ENCODE results near the gene NRG2.

The NRG2 gene

DNA sequence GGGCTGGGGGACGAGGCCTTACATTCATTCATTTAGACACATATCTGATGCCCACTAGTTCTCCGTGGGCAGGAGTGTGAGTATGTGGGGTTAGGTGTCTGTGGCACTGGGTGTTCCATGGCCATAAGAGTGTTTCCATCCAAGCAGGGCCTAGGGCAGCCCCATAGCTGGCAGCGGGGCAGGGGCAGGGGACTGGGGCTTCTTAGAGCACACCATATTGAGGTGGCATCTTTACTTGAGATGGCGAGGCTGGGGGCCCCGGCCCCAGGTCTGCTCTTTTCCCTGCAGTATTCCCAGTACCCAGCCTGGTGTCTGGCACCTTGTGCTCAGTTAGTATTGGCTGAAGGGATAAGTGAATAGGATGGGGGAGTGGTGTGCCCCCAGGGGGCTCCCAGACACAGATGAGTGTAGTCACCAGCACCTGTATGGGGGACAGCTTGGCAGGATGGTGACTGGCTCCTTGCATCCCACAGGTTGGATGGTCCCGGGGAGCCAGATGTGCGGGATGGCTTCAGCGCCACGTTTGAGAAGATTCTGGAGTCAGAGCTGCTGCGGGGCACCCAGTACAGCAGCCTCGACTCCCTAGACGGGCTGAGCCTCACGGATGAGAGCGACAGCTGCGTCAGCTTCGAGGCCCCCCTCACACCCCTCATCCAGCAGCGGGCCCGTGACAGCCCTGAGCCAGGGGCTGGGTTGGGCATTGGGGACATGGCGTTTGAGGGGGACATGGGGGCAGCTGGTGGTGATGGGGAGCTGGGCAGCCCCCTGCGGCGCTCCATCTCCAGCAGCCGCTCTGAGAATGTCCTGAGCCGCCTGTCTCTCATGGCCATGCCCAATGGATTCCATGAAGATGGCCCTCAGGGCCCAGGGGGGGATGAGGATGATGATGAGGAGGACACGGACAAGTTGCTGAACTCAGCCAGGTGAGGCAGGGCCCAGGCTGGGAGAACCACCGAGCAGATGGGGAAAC is 230.0 kb downstream of the NRG2 start:
- TF ChIP-seq, protein P1, sequence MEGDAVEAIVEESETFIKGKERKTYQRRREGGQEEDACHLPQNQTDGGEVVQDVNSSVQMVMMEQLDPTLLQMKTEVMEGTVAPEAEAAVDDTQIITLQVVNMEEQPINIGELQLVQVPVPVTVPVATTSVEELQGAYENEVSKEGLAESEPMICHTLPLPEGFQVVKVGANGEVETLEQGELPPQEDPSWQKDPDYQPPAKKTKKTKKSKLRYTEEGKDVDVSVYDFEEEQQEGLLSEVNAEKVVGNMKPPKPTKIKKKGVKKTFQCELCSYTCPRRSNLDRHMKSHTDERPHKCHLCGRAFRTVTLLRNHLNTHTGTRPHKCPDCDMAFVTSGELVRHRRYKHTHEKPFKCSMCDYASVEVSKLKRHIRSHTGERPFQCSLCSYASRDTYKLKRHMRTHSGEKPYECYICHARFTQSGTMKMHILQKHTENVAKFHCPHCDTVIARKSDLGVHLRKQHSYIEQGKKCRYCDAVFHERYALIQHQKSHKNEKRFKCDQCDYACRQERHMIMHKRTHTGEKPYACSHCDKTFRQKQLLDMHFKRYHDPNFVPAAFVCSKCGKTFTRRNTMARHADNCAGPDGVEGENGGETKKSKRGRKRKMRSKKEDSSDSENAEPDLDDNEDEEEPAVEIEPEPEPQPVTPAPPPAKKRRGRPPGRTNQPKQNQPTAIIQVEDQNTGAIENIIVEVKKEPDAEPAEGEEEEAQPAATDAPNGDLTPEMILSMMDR (IDR thresholded peaks at IDR 0.05; ENCODE audit: borderline replicate concordance, control extremely low read depth, extremely low read depth, insufficient read depth, missing control alignments): no peak
- in situ Hi-C loops (cut with MboI; ENCODE audit: low sequenced_read_pairs, unreplicated experiment): no loop called here
- DNase-seq (ENCODE audit: low spot score): no peak

DNA sequence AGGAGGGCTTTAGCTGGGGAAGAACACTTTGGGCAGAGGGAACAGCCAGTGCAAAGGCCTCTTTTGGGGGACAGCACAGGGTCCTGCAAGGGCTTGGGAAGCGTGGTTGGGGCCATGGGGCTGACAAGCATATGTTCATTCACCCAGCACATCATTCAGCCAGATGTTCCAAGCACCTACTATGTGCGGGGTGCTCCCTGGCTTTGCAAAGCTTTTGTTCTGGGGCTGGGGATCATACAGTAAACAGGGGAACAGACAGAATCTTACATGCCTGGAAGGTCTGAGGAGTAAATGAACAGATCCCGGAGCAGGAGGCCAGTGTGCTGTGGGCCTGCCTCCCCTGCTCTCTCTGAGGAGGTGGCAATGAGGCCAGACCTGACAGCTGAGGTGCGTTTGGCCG is 230.8 kb downstream of the NRG2 start:
- DNase-seq (ENCODE audit: low spot score): no peak
- in situ Hi-C loops (cut with MboI; ENCODE audit: low sequenced_read_pairs, unreplicated experiment): no loop called here
- TF ChIP-seq, protein P1 (IDR thresholded peaks at IDR 0.05; ENCODE audit: borderline replicate concordance, control extremely low read depth, extremely low read depth, insufficient read depth, missing control alignments): no peak

DNA sequence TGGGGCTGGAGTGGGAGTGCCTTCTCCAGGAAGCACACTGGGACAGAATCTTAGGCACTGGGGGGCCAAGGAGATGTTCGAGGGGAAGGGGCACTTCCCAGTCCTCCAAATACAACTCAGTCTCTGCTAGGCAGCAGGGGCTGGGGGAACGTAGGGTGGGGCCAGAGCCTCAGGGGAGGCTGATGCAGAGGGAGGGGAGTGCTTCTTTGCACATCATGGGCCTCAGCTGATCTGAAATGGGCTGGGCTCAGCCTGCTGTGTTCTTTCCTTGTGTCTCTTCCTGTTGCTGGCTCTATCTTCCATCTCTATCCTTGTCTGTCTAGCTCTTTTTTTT is 231.9 kb downstream of the NRG2 start:
- in situ Hi-C loops (cut with MboI; ENCODE audit: low sequenced_read_pairs, unreplicated experiment): no loop called here
- TF ChIP-seq, protein P1 (IDR thresholded peaks at IDR 0.05; ENCODE audit: borderline replicate concordance, control extremely low read depth, extremely low read depth, insufficient read depth, missing control alignments): no peak
- DNase-seq (ENCODE audit: low spot score): no peak

DNA sequence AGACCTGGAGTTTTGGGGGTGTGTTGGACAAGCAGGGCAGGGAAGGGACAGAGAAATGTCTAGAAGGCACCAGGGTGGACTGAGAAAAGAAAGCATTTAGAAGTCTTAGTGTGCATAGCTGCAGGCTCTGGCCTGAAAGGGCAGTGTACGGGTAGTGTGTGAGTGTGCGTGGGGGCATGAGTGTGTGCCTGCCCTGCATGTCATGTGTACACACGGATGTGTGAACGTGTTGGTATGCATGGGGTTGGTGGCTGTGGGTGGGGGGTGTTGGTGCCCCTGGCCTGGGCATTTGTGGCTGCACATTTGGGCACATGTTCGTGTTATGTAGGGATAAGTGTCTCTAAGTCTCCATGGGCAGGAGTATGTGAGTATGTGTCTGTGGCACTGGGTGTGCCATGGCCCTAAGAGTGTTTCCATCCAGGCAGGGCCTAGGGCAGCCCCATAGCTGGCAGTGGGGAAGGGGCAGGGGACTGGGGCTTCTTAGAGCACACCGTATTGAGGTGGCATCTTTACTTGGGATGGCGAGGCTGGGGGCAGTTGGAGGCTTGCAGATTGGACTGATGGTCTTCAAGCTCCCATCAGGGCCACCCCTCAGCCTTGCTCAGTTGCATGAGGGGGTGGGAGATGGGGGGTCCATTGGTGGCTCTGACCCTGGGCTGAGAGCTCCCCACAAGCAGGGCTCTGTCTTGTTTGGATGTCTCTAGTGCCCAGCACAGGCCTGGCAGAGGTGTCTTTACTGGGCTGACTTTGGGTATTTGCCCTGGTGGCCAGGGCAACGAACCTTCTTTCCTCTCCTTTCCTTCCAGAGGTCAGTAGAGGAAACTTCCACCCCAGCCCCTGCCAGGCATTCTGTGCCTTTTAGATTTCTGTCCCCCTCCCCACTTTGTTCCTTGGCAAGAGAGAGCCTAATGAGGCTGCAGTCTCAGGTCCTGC is 232.5 kb downstream of the NRG2 start:
- TF ChIP-seq, protein P1 (IDR thresholded peaks at IDR 0.05; ENCODE audit: borderline replicate concordance, control extremely low read depth, extremely low read depth, insufficient read depth, missing control alignments): no peak
- in situ Hi-C loops (cut with MboI; ENCODE audit: low sequenced_read_pairs, unreplicated experiment): no loop called here
- DNase-seq (ENCODE audit: low spot score): no peak

DNA sequence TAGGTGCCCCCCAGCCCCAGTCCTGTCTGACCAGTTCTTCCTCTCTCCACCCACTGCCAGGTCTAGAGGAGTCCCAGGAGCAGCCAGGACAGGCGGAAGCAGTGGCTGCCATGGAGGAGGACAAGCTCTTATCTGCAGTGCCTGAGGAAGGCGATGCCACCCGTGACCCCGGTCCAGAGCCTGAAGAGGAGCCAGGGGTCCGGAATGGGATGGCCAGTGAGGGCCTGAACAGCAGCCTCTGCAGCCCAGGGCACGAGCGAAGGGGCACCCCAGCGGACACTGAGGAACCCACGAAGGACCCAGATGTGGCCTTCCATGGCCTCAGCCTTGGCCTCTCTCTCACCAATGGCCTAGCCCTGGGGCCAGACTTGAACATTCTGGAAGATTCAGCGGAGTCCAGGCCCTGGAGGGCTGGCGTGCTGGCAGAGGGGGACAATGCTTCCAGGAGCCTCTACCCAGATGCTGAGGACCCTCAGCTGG is 233.7 kb downstream of the NRG2 start:
- TF ChIP-seq, protein P1 (IDR thresholded peaks at IDR 0.05; ENCODE audit: borderline replicate concordance, control extremely low read depth, extremely low read depth, insufficient read depth, missing control alignments): no peak
- DNase-seq (ENCODE audit: low spot score): no peak
- in situ Hi-C loops (cut with MboI; ENCODE audit: low sequenced_read_pairs, unreplicated experiment): no loop called here

All from GM13976 (cell line).